NCI-H1092 (cell line): ENCODE results near the gene KSR1.
"Not testable (repeated sequence)": the region's sequence is repeated elsewhere in the genome, so short reads cannot be mapped to it uniquely, and the experiment has no call there.

Source experiments
- DNase-seq: peaks from one replicate; lab custom pipeline; 2025; lab: John Stamatoyannopoulos, UW

Gene KSR1

DNA sequence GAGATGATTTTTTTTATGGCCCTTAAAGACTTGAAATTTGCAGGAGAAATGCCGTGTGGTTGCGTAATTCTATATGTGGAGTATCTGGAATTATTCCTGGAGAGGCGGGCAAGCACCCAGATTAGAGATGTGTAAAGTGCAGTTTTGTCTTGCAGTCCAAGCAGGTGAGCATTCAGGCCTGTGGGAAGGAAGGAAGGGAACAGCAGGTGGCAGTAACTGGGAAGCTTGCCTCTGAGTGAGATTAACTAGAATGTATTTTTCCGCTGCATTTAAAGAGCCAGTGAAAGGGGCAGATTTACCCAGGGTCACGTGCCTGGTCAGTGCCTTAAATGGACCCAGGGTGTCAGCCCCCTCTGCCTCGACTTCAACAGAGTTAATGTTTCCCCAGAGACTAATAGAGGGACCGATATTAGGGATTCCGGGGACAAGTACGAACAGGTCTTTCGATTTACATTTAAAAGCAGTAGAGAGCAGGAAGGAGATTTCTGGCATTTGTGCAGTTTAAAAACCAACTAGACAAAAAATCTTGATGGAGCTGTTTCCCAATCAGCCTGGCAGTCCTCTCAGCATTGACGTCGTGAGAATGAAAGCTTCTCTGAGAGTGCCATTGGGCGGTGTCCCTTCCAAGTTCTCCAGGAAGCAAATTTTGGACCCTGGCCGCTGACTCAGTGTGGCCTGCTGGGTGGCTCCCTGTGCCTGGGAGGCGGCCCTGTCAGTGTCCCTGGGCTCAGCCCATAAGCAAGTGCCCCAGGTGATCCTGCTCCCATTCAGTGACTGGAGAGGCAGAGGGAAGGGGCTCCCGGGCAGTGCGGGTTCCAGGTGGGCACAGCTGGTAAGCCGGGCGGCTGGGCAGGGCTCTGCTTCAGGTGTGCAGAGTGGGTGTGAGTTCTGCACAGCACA, 38.2 kb downstream of the KSR1 start:
- no peak for DNase-seq

DNA sequence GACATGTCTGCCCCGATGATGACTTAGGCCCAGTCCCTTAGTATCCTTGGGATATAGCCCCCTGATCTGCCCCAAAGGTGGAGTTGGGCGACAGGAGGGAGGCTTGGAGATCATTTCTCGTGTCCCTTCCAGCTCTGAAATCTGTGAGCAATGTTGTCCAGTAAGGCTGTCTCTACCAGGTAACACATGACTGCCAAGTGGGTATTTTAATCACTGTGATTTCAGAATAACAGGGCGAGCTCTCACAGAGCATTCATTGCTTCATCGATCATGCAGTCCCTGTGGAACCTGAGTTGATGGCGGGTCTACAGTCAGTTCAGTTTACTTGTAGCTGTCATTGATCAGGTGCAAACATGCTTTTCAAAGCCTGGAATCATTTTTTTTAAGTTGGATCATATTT, 39.2 kb downstream of the KSR1 start:
- DNase-seq: no peak

DNA sequence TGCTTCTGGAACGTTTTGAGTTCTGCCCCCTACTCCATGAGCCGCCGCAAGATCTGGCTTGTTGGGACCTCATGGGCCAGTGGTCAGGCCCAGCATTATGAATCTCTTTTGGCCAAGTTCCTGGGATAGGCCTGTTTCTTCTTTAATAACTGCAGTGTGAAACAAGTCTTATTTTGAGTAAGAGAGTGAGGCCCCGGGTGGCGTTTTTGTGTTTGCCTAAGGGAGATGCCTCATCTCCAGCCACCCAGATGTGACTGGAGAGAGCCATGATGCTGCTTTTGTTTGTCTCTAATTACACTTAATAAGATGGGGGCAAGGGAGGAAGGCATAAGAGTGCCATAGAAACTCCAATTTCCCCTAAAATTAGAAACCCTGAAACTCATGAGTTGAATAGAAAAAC, 39.8 kb downstream of the KSR1 start:
- no peak for DNase-seq

DNA sequence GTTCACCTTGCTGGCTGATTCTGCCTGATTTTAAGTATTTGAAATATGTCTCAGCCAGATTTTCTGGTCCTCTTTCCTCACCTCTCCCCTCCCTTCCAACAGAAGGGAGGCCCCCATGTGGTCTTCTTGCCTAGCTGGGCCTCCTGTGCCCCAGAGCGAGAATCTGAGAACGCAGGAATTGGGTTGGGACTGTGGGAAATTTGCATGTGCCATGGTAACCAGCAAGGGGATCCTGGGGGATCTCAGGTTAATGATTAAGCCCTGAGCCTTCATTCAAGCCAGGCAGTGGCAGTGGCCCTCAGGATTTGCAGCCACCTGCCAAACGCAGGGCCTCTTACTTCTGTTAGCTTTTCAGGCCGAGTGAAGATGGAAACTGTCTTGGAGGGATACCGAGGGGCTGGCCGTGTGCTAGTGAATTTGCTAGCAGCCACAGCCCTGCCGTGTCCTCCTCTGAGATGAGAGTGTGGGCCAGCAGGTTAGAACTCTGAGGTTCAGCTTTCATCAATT, 40.2 kb downstream of the KSR1 start:
- DNase-seq: no peak

DNA sequence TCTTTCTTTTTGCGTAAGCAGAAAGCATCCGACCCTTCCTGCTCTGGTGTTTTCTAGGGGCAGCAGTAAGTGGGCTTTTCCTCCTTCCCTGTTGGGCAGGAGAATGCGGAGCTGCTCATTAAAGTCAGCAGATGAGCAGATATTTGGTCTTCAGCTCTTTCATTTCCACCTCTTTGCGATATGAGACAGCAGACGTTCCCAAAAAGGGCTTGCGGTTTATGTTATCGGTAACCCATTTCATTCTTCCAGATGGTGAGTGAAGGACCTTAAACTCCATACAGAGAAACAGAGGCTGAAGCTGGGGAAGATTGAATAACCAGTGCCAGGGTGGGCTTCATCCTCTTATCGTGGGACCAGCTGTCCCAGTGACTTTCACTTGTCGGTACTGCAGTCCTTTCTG, 40.7 kb downstream of the KSR1 start:
- DNase-seq: no peak

DNA sequence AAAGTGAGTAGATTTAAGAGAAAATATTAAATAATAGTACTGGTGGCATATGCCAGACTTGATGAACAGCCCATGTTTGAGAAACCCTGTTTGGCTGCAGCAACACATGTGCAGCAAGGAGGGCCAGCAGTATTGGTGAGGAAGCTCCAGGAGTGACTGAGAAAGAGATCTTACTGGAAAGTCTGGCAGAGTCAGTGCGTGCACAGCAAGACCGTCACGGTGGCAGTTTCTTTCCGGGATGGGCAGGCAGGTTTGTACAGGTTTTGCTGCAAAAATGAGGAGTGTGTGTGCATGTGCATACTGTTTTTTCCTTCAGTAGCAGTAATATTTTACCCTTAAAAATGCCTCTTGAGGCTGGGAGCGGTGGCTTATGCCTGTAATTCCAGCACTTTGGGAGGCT, 41.4 kb downstream of the KSR1 start:
- no peak for DNase-seq

DNA sequence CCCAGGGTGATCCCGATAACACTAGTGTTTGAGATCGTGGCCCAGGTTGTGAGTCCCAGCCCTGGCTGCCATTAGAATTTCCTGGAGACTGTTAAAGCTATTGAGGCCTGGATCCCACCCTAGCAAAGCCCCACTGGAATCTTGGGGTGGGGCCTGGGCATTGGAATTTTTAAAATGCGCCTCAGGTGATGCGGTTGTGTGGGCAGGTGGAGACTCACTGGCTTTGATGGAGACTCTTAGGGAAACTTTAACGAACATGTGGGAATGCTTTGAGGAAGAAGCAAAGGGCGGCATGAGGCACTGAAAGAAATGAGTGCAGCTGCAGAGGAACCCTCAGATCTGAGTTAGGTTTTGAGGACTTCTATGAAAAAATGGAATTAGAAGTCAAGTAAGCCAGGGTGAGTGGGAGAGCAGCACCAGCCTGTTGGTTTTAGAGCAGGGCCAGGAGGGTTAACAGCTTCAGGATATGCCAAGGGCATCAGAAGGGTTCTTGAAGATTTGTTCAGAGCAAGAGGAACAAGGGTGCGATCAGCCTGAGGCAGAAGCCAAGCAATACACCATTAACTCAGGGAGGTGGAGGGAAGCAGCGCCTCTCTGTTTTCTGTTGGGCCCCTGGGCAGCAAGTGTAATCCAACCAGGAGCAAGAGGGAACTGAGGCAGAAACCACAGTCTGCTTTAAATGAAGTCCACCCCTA, 42.5 kb downstream of the KSR1 start:
- DNase-seq: no peak

DNA sequence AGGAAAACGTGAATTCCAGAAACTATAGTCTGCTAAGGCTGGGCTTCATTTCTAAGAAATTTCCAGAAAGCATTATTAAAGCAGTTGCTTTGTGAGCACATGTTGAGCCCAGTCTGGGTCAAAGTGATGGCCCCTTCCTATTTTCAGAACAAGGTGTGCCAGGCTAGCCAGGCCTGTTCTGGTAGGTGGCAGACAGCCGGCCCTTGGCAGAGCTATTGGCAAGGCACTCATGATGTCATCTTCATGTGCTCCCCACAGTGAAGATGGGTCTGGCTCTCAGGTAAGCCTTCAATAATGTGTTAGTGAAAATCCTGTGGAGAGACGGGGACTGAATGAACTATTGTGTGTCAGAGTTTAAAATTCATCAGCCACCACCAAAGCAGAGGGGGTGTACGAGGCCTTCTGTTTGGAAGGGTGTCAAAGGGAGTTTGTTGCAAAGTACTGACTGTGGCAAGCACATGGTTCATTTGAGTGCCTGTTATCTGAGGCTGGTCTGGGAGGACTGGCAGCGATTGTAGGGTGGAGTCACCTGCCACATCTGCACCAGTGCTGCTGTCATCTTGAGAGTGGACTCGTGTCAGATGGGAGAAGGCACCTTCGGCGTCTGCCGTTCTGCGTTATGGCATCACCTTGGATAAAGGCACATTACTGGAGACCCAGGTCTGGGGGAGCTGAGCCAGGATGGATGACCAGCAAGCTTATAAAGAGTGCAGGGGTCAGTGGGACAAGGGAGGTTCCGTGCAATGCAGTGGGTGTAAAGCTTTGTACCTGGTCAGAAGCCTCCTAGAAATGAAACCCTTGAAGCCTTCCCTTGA, 43.4 kb downstream of the KSR1 start:
- DNase-seq: no peak

DNA sequence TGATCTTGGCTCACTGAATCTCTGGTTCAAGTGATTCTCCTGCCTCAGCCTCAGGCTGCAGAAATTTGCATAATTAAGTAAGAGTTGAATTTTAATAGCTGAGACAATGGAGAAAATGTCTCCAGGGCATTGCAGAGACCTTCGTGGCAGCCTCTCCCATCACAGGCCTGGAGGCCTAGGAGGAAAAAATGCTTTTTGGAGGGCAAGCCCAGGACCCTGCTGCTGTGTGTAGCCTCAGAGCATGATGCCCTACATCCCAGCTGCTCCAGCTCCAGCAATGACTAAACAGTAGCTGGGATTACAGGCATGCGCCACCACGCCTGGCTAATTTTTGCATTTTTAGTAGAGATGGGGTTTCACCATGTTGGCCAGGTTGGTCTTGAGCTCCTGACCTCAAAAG, 45.1 kb downstream of the KSR1 start:
- not testable (repeated sequence) for DNase-seq

DNA sequence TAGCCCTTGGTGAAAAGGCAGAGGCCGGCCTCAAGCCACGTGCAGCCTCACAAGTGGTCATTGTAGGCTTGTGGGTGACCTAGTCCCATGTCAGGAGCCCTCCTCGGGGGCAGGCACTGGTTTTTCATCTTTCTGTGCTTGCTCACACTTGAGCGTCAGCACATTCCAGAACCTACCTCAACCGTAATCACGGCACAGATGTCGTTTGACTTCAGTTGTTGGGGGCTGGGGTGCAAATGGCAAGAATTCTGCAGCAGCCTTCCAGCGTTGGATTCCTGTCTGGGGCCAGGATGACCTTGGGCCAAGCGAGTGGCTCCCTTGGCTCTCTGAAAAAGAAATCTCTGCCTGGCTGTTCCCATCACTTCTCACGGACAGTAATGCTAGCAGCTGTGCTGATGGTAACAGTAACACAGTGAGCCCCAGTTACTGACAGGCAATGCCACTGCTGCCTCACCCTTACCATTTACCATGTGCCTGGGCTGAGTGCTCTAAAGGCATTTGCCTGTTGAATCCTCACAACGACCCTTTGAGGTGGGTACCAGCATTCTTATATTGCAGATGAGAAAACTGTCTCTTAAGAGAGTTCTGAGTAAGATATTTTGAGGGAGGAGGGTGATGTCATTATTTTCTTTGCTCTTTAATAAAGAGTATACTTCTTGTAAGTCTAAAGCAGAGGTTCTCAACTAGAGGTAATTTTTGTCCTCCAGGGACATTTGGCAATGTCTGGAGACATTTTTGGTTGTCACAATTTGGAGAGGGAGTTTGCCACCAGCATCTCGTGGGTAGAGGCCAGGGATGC, 46.5 kb downstream of the KSR1 start:
- no peak for DNase-seq

DNA sequence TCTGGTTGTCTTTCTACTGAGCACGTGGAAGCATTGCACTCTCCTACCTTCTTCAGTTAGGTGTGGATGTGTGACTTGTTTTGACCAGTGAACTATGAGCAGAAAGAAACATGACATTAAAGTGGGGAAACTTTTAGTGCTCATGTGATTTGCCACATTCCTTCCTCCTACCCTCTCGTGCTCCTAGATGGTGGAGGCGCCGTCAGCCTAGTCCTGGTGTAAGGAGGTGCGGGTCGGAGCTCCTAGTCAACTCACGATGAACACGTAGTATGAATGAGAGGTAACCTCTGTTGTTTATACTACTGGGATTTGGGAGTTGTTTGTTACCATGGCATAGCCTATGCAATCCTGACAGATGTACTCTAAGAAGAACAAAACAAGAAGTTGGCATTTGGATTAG, 47.4 kb downstream of the KSR1 start:
- no peak for DNase-seq

DNA sequence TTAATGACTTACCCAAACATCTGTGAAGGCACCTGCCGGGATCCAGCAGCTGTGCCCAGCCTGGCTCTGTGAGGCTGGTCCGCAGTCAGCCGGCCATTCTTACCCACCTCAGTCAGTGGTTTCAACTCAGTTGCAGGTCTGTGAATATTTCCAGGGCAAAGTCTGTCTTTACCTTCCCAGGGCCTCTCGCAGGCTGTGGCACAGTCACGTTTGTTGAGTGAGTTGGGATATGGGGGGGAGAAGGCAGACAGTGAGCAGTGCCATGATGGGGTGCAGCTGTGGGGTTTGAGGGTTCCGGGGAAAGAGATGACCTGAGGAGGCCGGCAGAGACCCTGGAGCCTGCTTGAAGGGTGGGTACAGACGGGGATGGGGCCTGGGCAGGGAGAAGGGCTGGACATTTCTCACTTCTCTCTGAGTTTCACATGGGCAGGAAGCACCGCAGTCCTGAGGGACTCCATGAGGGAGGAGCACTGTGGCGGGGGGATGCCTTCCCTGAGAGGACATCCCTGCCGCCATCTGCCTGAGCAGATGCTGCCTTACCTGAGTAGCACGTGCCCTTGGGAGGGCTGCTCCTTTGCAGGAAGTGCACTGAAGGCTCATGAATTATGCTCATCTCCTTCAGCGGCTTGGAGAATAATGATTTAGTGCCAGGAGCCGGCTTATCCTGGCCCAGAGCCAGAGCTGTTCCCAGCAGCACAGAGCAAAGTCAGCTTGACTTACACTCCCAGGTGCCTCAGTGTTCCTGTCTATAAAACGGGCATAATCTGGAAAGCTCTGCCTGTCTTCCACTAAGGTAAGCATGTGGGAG, 48.1 kb downstream of the KSR1 start:
- DNase-seq: no peak

DNA sequence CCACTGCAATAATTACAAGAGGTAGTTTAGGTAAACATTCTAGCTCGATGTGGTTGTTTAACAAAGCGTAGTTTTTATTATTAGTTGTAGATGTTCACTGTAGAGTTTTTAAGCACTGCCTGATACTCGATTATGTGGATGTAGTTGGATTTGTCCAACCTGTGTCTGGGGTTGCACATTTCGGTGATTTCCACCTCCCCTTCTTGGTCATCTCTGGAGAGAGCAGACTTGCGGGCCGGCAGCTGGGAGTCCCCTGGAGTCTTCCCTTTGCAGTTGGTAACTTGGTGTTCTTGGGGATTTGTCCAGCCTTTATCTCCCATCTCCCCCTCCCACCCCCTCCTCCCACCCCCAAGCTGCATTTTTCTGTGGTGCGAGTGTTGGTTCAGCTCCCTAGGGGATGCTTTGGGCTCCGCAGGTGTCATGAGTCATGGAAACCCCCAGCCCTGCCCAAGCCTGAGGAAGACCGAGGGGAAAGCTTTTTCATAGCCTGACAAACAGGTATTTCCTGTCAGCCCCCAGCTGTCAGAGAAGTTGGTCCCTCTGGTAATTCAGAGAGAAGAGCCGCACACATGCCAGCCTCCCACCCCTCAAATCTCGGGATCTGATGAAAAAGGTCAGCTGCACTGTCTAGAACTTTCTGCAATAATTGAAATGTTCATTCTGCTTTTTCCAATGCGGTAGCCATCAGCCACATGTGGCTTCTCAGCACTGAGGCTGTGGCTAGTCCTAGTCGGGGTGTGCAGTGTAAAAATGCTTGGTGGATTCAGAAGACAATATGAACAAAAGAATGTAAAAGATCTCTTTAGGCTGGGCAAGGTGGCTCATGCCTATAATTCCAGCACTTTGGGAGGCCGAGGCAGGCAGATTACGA, 50.3 kb downstream of the KSR1 start:
- no peak for DNase-seq

DNA sequence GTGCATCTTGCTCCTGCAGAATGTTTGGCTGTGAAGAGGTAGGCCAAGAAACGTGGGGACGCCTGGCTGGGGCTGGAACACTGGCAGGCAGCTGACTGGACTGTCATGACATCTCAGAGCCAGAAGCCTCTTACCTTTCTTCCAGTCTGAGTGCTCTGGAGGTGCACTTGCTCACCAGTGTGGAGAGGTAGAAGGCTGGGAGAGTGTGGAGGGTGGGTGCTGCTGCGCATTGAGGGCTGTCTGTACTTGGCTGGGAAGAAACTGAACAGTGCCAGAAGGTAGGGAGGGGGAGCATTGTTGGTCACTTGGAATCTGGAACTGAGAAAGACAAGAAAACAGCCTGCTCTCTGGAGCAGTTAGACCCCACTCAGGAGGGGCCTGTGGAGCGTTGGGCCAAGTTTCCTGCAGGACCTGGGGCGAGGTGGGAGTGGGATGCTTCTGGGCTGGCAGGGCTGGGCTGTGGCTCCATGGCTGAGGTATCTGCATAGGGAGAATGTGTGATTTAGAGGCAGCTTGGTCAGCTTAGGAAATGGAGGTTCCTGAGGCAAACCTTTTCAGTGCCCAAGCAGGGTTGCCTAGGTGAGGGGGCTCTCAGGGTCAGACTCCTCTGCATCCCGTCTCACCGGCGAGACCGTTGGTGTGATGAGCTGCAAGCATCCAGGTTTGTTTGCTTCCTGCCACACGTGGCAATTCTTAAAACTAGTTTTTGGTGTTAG, 55.1 kb downstream of the KSR1 start:
- no peak for DNase-seq

DNA sequence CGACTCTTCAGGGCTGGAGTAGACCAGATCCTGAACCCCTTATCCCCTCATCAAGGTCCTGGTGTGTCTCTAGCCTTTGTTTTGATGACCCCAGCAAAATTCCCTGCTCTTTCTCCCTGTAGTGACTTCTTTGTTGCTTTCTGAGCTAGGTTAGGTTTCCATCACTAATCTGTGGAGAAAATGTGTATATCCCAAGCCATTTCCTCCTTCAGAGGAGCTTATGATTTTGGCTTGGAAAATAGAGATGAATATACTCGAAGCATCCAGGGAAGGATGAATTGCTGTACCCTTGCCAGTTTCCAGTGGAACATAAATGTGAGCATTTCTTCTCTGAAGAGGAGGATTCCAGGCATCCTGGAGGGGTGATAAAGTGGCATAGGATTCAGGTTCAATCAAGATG, 55.8 kb downstream of the KSR1 start:
- DNase-seq: no peak

DNA sequence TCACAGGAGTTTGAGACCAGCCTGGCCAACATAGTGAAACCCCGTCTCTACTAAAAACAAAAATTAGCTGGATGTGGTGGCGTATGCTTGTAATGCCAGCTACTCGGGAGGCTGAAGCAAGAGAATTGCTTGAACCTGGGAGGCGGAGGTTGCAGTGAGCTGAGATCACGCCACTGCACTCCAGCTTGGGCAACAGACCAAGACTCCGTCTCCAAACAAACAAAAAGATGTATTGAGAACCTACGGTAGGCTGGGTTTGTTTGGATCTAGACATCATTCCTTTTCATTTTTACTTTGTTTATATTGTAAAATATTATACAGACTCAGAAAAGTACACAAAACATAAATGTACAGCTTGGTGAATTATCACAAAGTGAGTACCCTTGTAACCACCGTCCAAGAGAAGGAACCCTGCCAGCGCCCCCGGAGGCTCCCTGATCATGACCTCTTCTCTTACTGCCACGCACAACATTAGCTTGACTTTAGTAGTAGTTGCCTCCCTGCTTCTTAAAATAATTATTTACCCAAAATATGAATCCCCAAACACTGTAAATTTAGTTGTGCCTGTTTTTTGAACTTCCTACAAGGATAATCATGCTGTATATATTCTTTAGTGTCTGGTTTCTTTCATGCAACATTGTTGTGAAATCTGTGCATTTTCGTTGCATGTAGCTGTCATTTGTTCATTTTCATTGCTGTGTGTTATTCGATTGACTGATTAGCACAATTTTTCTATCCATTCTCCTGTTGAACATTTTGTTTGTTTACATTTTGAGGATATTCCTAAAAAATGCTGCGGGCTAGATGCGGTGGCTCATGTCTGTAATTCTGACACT, 56.5 kb downstream of the KSR1 start:
- no peak for DNase-seq

DNA sequence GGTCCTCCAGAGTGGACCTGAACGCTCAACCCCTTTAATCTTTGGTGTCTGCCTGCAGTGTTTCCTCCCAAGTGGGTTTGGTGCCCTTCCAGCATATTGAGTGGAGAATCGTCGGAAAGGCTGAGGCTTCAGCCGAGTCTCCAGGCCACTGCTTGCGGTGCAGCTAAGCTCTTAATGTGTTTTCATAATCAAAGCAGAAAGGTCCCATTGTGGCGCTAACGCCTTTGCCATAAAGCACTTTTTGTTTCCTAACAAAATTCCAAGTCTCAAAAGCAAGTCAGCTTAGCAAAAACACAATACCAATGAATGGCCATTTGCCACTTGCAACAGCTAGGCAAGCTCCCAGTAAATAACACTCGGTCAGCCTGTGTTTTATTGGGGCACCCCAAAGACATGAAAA, 57.6 kb downstream of the KSR1 start:
- DNase-seq: no peak
